ENCODE data around the gene SOX11.

Gene SOX11

GRCh38 chr2:5660591-5660990 is 31.6 kb upstream of the SOX11 start:
- no peak for TF ChIP-seq EZH2phosphoT487 (conservative IDR thresholded peaks at IDR 0.05; ENCODE audit: low read length)
- TF ChIP-seq, protein P1, sequence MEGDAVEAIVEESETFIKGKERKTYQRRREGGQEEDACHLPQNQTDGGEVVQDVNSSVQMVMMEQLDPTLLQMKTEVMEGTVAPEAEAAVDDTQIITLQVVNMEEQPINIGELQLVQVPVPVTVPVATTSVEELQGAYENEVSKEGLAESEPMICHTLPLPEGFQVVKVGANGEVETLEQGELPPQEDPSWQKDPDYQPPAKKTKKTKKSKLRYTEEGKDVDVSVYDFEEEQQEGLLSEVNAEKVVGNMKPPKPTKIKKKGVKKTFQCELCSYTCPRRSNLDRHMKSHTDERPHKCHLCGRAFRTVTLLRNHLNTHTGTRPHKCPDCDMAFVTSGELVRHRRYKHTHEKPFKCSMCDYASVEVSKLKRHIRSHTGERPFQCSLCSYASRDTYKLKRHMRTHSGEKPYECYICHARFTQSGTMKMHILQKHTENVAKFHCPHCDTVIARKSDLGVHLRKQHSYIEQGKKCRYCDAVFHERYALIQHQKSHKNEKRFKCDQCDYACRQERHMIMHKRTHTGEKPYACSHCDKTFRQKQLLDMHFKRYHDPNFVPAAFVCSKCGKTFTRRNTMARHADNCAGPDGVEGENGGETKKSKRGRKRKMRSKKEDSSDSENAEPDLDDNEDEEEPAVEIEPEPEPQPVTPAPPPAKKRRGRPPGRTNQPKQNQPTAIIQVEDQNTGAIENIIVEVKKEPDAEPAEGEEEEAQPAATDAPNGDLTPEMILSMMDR (IDR thresholded peaks at IDR 0.05; ENCODE audit: insufficient read depth, low read length, poor library complexity, severe bottlenecking): no peak
- H3K79me2 ChIP-seq (ENCODE audit: insufficient read depth, low read length): no peaks in the 10 kb centered on the region
- H3K27me3 ChIP-seq (ENCODE audit: low read length): no peaks in the 10 kb centered on the region
- no peak overlapping the region for H3K9ac ChIP-seq (ENCODE audit: low read length)
- H3K36me3 ChIP-seq (ENCODE audit: low read length): no peaks in the 10 kb centered on the region
- no peak overlapping the region for H2AFZ ChIP-seq (ENCODE audit: low read depth, low read length, severe bottlenecking)
- no peak overlapping the region for H3K4me3 ChIP-seq (ENCODE audit: insufficient read depth, low read length, poor library complexity, severe bottlenecking)
- no peak overlapping the region for H3K27ac ChIP-seq (ENCODE audit: low read depth, low read length)
- H4K20me1 ChIP-seq (ENCODE audit: low read depth, low read length): no peaks in the 10 kb centered on the region
- no peak overlapping the region for H3K4me2 ChIP-seq (ENCODE audit: low read depth, low read length, poor library complexity, severe bottlenecking)
- no peaks in the 10 kb centered on the region for H3F3A ChIP-seq (ENCODE audit: insufficient read depth)
- no peaks in the 10 kb centered on the region for H3K9me3 ChIP-seq (ENCODE audit: insufficient read depth, low read length)
- H3K9me2 ChIP-seq (replicated peaks; ENCODE audit: insufficient read depth, low read length): no peaks in the 10 kb centered on the region

GRCh38 chr2:5661362-5661761 is 30.8 kb upstream of the SOX11 start:
- Histone ChIP-seq H3K9me3 (ENCODE audit: insufficient read depth, low read length) (no peaks in the 10 kb centered on the region), H3K27ac (ENCODE audit: low read depth, low read length) (no peak overlapping the region), H3K36me3 (ENCODE audit: low read length) (no peaks in the 10 kb centered on the region), H3K27me3 (ENCODE audit: low read length) (no peaks in the 10 kb centered on the region), H3K4me3 (ENCODE audit: insufficient read depth, low read length, poor library complexity, severe bottlenecking) (no peak overlapping the region), H3K4me2 (ENCODE audit: low read depth, low read length, poor library complexity, severe bottlenecking) (no peak overlapping the region), H2AFZ (ENCODE audit: low read depth, low read length, severe bottlenecking) (no peak overlapping the region), H3K9me2 (replicated peaks; ENCODE audit: insufficient read depth, low read length) (no peaks in the 10 kb centered on the region), H3K9ac (ENCODE audit: low read length) (no peak overlapping the region), H3K79me2 (ENCODE audit: insufficient read depth, low read length) (no peaks in the 10 kb centered on the region), H4K20me1 (ENCODE audit: low read depth, low read length) (no peaks in the 10 kb centered on the region), H3F3A (ENCODE audit: insufficient read depth) (no peaks in the 10 kb centered on the region)
- no peak for TF ChIP-seq EZH2phosphoT487 (conservative IDR thresholded peaks at IDR 0.05; ENCODE audit: low read length)
- TF ChIP-seq, protein P1 (IDR thresholded peaks at IDR 0.05; ENCODE audit: insufficient read depth, low read length, poor library complexity, severe bottlenecking): no peak

GRCh38 chr2:5664278-5664681 is 27.9 kb upstream of the SOX11 start:
- Histone ChIP-seq H3F3A (ENCODE audit: insufficient read depth) (no peaks in the 10 kb centered on the region), H3K9ac (ENCODE audit: low read length) (no peak overlapping the region), H3K9me2 (replicated peaks; ENCODE audit: insufficient read depth, low read length) (no peaks in the 10 kb centered on the region), H3K9me3 (ENCODE audit: insufficient read depth, low read length) (no peaks in the 10 kb centered on the region), H3K4me2 (ENCODE audit: low read depth, low read length, poor library complexity, severe bottlenecking) (no peak overlapping the region), H2AFZ (ENCODE audit: low read depth, low read length, severe bottlenecking) (no peak overlapping the region), H4K20me1 (ENCODE audit: low read depth, low read length) (no peaks in the 10 kb centered on the region), H3K79me2 (ENCODE audit: insufficient read depth, low read length) (no peaks in the 10 kb centered on the region), H3K36me3 (ENCODE audit: low read length) (no peaks in the 10 kb centered on the region), H3K4me3 (ENCODE audit: insufficient read depth, low read length, poor library complexity, severe bottlenecking) (no peak overlapping the region), H3K27ac (ENCODE audit: low read depth, low read length) (no peak overlapping the region), H3K27me3 (ENCODE audit: low read length) (no peaks in the 10 kb centered on the region)
- no peak for TF ChIP-seq EZH2phosphoT487 (conservative IDR thresholded peaks at IDR 0.05; ENCODE audit: low read length)
- TF ChIP-seq, protein P1 (IDR thresholded peaks at IDR 0.05; ENCODE audit: insufficient read depth, low read length, poor library complexity, severe bottlenecking): no peak
